H1 (cell line): ENCODE data around the gene FAM181B. TPM values are rescaled to one million over a fixed set of nuclear protein-coding genes. Genes with fewer than 3 reads are reported as not detected.

ENCODE experiments used
- CTCF ChIA-PET: fragments of 300-600 bp; sonication (Branson Sonifier 250); formaldehyde crosslinking; loops from one replicate; lab custom pipeline; 2021; ENCODE audit not compliant: partially characterized antibody; lab: Charles Lee
- POLR2A ChIA-PET: fragments of 300-600 bp; sonication (Branson Sonifier 250); formaldehyde crosslinking; loops from one replicate; lab custom pipeline; 2021; ENCODE audit warnings: inconsistent platforms; ENCODE audit not compliant: partially characterized antibody; lab: Charles Lee
- DNase-seq, 2 experiments: peaks; one replicate each; pipeline versions ENCODE4 v3.0.0 to v3.0.0-alpha.2; 2010 to 2022; ENCODE audit warnings: low spot score in 2 of 2, low read depth in 1 of 2, mixed read lengths in 1 of 2
- FAIRE-seq: peaks from 2 replicates; lab custom pipeline; 2011; peaks lifted over from hg19 to GRCh38; lab: Jason Lieb, UNC
- H2AFZ ChIP-seq: 2 replicates; pipeline ENCODE4 v1.8.1; 2012; ENCODE audit warnings: low read length, inconsistent platforms
- H2AK5ac ChIP-seq: 2 replicates; pipeline ENCODE4 v1.6.1; 2013; ENCODE audit warnings: low read depth, low read length
- H2BK120ac ChIP-seq: replicated peaks from 2 replicates; pipeline ENCODE3; 2013; ENCODE audit warnings: low read depth, low read length, inconsistent platforms
- H2BK12ac ChIP-seq: 2 replicates; pipeline ENCODE4 v1.6.1; 2013; ENCODE audit warnings: low read depth, low read length
- H2BK15ac ChIP-seq: 2 replicates; pipeline ENCODE4 v1.6.1; 2013; ENCODE audit warnings: low read length
- H2BK20ac ChIP-seq: 2 replicates; pipeline ENCODE4 v1.6.1; 2013; ENCODE audit warnings: low read length
- H2BK5ac ChIP-seq: 2 replicates; pipeline ENCODE4 v1.6.1; 2013; ENCODE audit warnings: low read depth, low read length
- H3K14ac ChIP-seq: 2 replicates; pipeline ENCODE4 v1.6.1; 2013; ENCODE audit warnings: inconsistent platforms; ENCODE audit not compliant: insufficient read length
- H3K18ac ChIP-seq: 2 replicates; pipeline ENCODE4 v1.6.1; 2013; ENCODE audit warnings: low read length; ENCODE audit errors: extremely low read depth
- H3K23ac ChIP-seq: 2 replicates; pipeline ENCODE4 v1.6.1; 2013; ENCODE audit warnings: inconsistent platforms; ENCODE audit not compliant: insufficient read length
- H3K23me2 ChIP-seq: 2 replicates; pipeline ENCODE4 v1.6.1; 2013; ENCODE audit warnings: low read depth, low read length
- H3K27ac ChIP-seq: 2 replicates; pipeline ENCODE4 v1.6.1; 2011; ENCODE audit warnings: low read depth, low read length, inconsistent platforms
- H3K27me3 ChIP-seq, 4 experiments: replicated peaks in 1 of 4; 1 replicate in 1 of 4; 2 replicates in 3 of 4; pipeline versions ENCODE4 v1.6.1 to v1.8.1; 2011 to 2013; ENCODE audit warnings: low read length in 3 of 4, mild to moderate bottlenecking in 3 of 4, inconsistent platforms in 2 of 4, mixed read lengths in 2 of 4, moderate library complexity in 1 of 4; ENCODE audit not compliant: control insufficient read depth in 3 of 4, insufficient read depth in 3 of 4; ENCODE audit errors: extremely low read depth in 1 of 4
- H3K36me3 ChIP-seq, 4 experiments: 2 replicates each; pipeline versions ENCODE4 v1.6.1 to v1.8.1; 2011 to 2013; ENCODE audit warnings: mild to moderate bottlenecking in 4 of 4, low read length in 3 of 4, moderate library complexity in 2 of 4, control low read depth in 1 of 4, inconsistent platforms in 1 of 4; ENCODE audit not compliant: insufficient read depth in 4 of 4, control insufficient read depth in 2 of 4
- H3K4ac ChIP-seq: replicated peaks from 2 replicates; pipeline ENCODE3; 2013; ENCODE audit warnings: low read length, low read depth, mixed read lengths, inconsistent platforms; ENCODE audit not compliant: insufficient read length
- H3K4me1 ChIP-seq, 4 experiments: replicated peaks in 1 of 4; 1 replicate in 1 of 4; 2 replicates in 3 of 4; pipeline versions ENCODE4 v1.6.1 to v1.8.1; 2011 to 2013; ENCODE audit warnings: low read length in 3 of 4, inconsistent platforms in 2 of 4, mixed read lengths in 1 of 4; ENCODE audit not compliant: insufficient read depth in 4 of 4, control insufficient read depth in 3 of 4
- H3K4me2 ChIP-seq, 2 experiments: 2 replicates each; pipeline versions ENCODE4 v1.6.1 to v1.8.1; 2011 to 2013; ENCODE audit warnings: low read depth in 2 of 2, low read length in 2 of 2, control low read depth in 1 of 2, inconsistent platforms in 1 of 2, mild to moderate bottlenecking in 1 of 2; ENCODE audit not compliant: insufficient read depth in 1 of 2
- H3K4me3 ChIP-seq, 4 experiments: fragments of 200-600, 300-600 bp in 1 of 4; sonication (generic), shearing (Covaris generic), sonication (Bioruptor Twin) in 1 of 4; 2 replicates each; pipeline versions ENCODE4 v1.5.1 to v1.8.1; 2011 to 2016; ENCODE audit warnings: low read length in 4 of 4, low read depth in 3 of 4, control low read depth in 2 of 4, inconsistent platforms in 2 of 4, mild to moderate bottlenecking in 2 of 4, mixed read lengths in 1 of 4, moderate library complexity in 1 of 4; ENCODE audit not compliant: insufficient read depth in 2 of 4; ENCODE audit errors: extremely low read depth in 1 of 4
- H3K56ac ChIP-seq: replicated peaks from 2 replicates; pipeline ENCODE3; 2013; ENCODE audit warnings: low read depth, mild to moderate bottlenecking, mixed read lengths, low read length, inconsistent platforms; ENCODE audit not compliant: insufficient read length
- H3K79me1 ChIP-seq: 2 replicates; pipeline ENCODE4 v1.6.1; 2013; ENCODE audit warnings: low read depth, low read length, control low read depth
- H3K79me2 ChIP-seq, 2 experiments: 2 replicates each; pipeline versions ENCODE4 v1.6.1 to v1.8.1; 2012 to 2013; ENCODE audit warnings: low read length in 2 of 2, mild to moderate bottlenecking in 2 of 2, inconsistent platforms in 1 of 2; ENCODE audit not compliant: insufficient read depth in 2 of 2, control insufficient read depth in 1 of 2
- H3K9ac ChIP-seq, 4 experiments: replicated peaks in 1 of 4; 1 replicate in 1 of 4; 2 replicates in 3 of 4; pipeline versions ENCODE4 v1.6.1 to v1.8.1; 2011 to 2013; ENCODE audit warnings: low read depth in 3 of 4, low read length in 3 of 4, control low read depth in 2 of 4, mild to moderate bottlenecking in 2 of 4, moderate library complexity in 2 of 4, inconsistent platforms in 1 of 4; ENCODE audit errors: extremely low read depth in 1 of 4
- H3K9me3 ChIP-seq, 2 experiments: 2 replicates each; pipeline versions ENCODE4 v1.6.1 to v1.8.1; 2012 to 2013; ENCODE audit warnings: mild to moderate bottlenecking in 2 of 2, moderate library complexity in 2 of 2, control low read depth in 1 of 2, inconsistent platforms in 1 of 2, low read depth in 1 of 2, low read length in 1 of 2, mixed read lengths in 1 of 2; ENCODE audit not compliant: insufficient read depth in 2 of 2
- H4K20me1 ChIP-seq, 2 experiments: replicated peaks in 1 of 2; 2 replicates each; pipeline versions ENCODE3 to v1.8.1; 2011 to 2013; ENCODE audit warnings: inconsistent platforms in 2 of 2, low read length in 2 of 2, mild to moderate bottlenecking in 1 of 2; ENCODE audit not compliant: insufficient read depth in 2 of 2, control insufficient read depth in 1 of 2
- H4K5ac ChIP-seq: 2 replicates; pipeline ENCODE4 v1.6.1; 2013; ENCODE audit warnings: low read length, low read depth, mixed read lengths, inconsistent platforms; ENCODE audit not compliant: insufficient read length
- H4K8ac ChIP-seq: 2 replicates; pipeline ENCODE4 v1.8.0; 2013; ENCODE audit warnings: mild to moderate bottlenecking, moderate library complexity, low read length, inconsistent platforms; ENCODE audit not compliant: insufficient read depth; ENCODE audit errors: extremely low read depth
- H4K91ac ChIP-seq: replicated peaks from 2 replicates; pipeline ENCODE3; 2013; ENCODE audit warnings: low read length, mixed read lengths, inconsistent platforms; ENCODE audit not compliant: insufficient read length
- CEBPB ChIP-seq: IDR thresholded peaks from 2 replicates; pipeline ENCODE4 v1.6.1; 2012; ENCODE audit warnings: low read depth, low read length
- FOSL1 ChIP-seq: IDR thresholded peaks from 2 replicates; pipeline ENCODE4 v1.6.1; 2011; ENCODE audit warnings: mild to moderate bottlenecking, low read depth, low read length, moderate library complexity; ENCODE audit not compliant: insufficient read depth
- GTF2F1 ChIP-seq: IDR thresholded peaks from 2 replicates; pipeline ENCODE4 v1.6.1; 2012; ENCODE audit warnings: low read depth, low read length, improper control_type of control experiment, borderline replicate concordance
- JUN ChIP-seq: IDR thresholded peaks from 2 replicates; pipeline ENCODE4 v1.6.1; 2011; ENCODE audit warnings: low read depth, mild to moderate bottlenecking, improper control_type of control experiment, low read length
- WGBS, 2 experiments: shearing (Covaris generic) in 1 of 2; methylation state at CpG; one replicate each; pipeline versions ENCODE4 v1.1.6 to v1.1.7; 2013 to 2015; ENCODE audit warnings: low lambda C conversion rate in 2 of 2, mixed read lengths in 2 of 2, inconsistent platforms in 1 of 2, low coverage in 1 of 2, missing lambda C conversion rate in 1 of 2; ENCODE audit not compliant: insufficient replicate concordance in 2 of 2, insufficient coverage in 1 of 2, insufficient read length in 1 of 2; ENCODE audit errors: extremely low coverage in 1 of 2, missing lambda C conversion rate in 1 of 2; 5-methylcytosine and 5-hydroxymethylcytosine counted together
- polyA plus RNA-seq, 7 experiments: library from polyadenylated mRNA; depleted of rRNA in 3 of 7; stranded (reverse) in 5 of 7; unstranded in 2 of 7; fragments of >200 nt in 5 of 7; fragments of 200-250 nt in 2 of 7; gene quantifications; 1 replicate in 5 of 7; 2 replicates in 1 of 7; 4 replicates in 1 of 7; pipeline versions ENCODE4 v1.2.1 to v1.2.3, GENCODE V29; 2011 to 2013; ENCODE audit warnings: missing spikeins in 2 of 7, mixed read lengths in 2 of 7
- total RNA-seq: library from RNA; stranded (reverse); fragmentation: NEBNext Ultra II Directional; extraction: Animal tissue kit (Norgen Biotek cat#: 25700); gene quantifications from 2 replicates; pipeline ENCODE4 v1.2.1, GENCODE V29; 2021

The FAM181B gene
- total and polyA plus RNA-seq, 2 of the 8 experiments (the other 6 are each of a cell fraction or from before 2014, with no cell fraction given), result 0.21 to 0.37 TPM

DNA sequence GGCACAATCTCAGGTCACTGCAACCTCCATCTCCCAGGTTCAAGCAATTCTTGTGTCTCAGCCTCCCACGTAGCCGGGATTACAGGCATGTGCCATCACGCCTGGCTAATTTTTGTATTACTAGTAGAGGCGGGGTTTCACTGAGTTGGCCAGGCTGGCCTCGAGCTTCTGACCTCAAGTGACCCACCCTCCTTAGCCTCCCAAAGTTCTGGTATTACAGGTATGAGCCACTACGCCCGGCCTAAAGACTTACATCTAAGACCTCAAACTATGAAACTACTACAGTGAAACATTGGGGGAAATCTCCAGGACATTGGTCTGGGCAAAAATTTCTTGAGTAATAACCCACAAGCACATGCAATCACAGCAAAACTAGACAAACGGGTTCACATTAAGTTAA is 13.8 kb upstream of the FAM181B start:
- H3K23me2 ChIP-seq, result no peaks in the 10 kb centered on the region
- no peaks in the 10 kb centered on the region for H3K79me1 ChIP-seq
- H3K4me2 ChIP-seq, result no peak overlapping the region
- DNase-seq (no peak), FAIRE-seq (no peak)
- WGBS, 2 experiments, result 89% methylated on average over 8 of the region's 8 CpGs; no CpG with 5 or more reads in 1 of the 2 experiments
- no peak overlapping the region for H3K18ac ChIP-seq
- H3K4me1 ChIP-seq, result peaks cover 0 to 4% (median 0%) of the 10 kb centered on the region in 4 experiments; a peak in 1 of 7 replicates
- no peak overlapping the region for H3K4me3 ChIP-seq
- no peak overlapping the region for H2AFZ ChIP-seq
- no peak overlapping the region for H2BK120ac ChIP-seq
- no peaks in the 10 kb centered on the region for H3K27me3 ChIP-seq
- no peaks in the 10 kb centered on the region for H3K79me2 ChIP-seq
- H4K91ac ChIP-seq, result no peak overlapping the region
- no peaks in the 10 kb centered on the region for H4K20me1 ChIP-seq
- no peak overlapping the region for H3K27ac ChIP-seq
- no peak overlapping the region for H3K14ac ChIP-seq
- H4K8ac ChIP-seq, result no peak overlapping the region
- no peak overlapping the region for H3K9ac ChIP-seq
- H3K9me3 ChIP-seq, result no peaks in the 10 kb centered on the region
- H2AK5ac ChIP-seq, result no peak overlapping the region
- no peak overlapping the region for H3K23ac ChIP-seq
- H3K36me3 ChIP-seq, result no peaks in the 10 kb centered on the region
- H2BK12ac ChIP-seq, result no peak overlapping the region
- no peak overlapping the region for H3K4ac ChIP-seq
- no peak overlapping the region for H2BK20ac ChIP-seq
- H2BK5ac ChIP-seq, result no peak overlapping the region
- no peak for TF ChIP-seq GTF2F1
- no peak for TF ChIP-seq FOSL1
- TF ChIP-seq JUN, result no peak
- no peak for TF ChIP-seq CEBPB
- H2BK15ac ChIP-seq, result no peak overlapping the region
- ChIA-PET CTCF (no interaction called here), POLR2A (no interaction called here)
- H3K56ac ChIP-seq, result no peak overlapping the region
- no peak overlapping the region for H4K5ac ChIP-seq
